GM15510 (cell line): ENCODE results near the gene PPIF.
A peak's percentile ranks its signal among the peaks of the same experiment; 100 is the strongest.

Source experiments
- POLR2A ChIP-seq: IDR thresholded peaks from 3 replicates; pipeline ENCODE4 v1.6.1; 2011; ENCODE audit warnings: borderline replicate concordance; ENCODE audit not compliant: insufficient read length; ENCODE audit errors: extremely low read depth

PPIF gene

GRCh38 chr10:79335094-79335469, 12.2 kb upstream of the PPIF start:
- no peak for TF ChIP-seq POLR2A

- no peak for TF ChIP-seq POLR2A
Observed at GRCh38 chr10:79335470-79336235, 11.6 kb upstream of the PPIF start.

- no peak for TF ChIP-seq POLR2A
Observed at GRCh38 chr10:79336276-79336675, 11.0 kb upstream of the PPIF start.

- TF ChIP-seq POLR2A, result no peak
Observed at GRCh38 chr10:79336739-79337138, 10.5 kb upstream of the PPIF start.

- TF ChIP-seq POLR2A, result no peak
Observed at GRCh38 chr10:79339266-79339665, 8.0 kb upstream of the PPIF start.

- no peak for TF ChIP-seq POLR2A
Observed at GRCh38 chr10:79340646-79341244, 6.5 kb upstream of the PPIF start.

- no peak for TF ChIP-seq POLR2A
Observed at GRCh38 chr10:79342295-79342761, 4.9 kb upstream of the PPIF start.

GRCh38 chr10:79342811-79343561, 4.3 kb upstream of the PPIF start:
- TF ChIP-seq POLR2A, result no peak

- TF ChIP-seq POLR2A, result no peak
Observed at GRCh38 chr10:79344502-79345195, 2.6 kb upstream of the PPIF start.

- no peak for TF ChIP-seq POLR2A
Observed at GRCh38 chr10:79345241-79346011, 1.8 kb upstream of the PPIF start.

GRCh38 chr10:79346012-79346340, 1.3 kb upstream of the PPIF start:
- TF ChIP-seq POLR2A, result no peak

- TF ChIP-seq POLR2A, result no peak
Observed at GRCh38 chr10:79346388-79347225, 662 bp upstream of the PPIF start.

- TF ChIP-seq POLR2A, result peak; percentile 40
Observed at GRCh38 chr10:79347894-79348639, 798 bp downstream of the PPIF start.
